ENCODE results near the gene ST7L.
"Not testable (repeated sequence)": the region's sequence is repeated elsewhere in the genome, so short reads cannot be mapped to it uniquely, and the experiment has no call there.

ST7L gene

GRCh38 chr1:112618721-112619517, at the start of gene ST7L:
TSS of gene ST7L (minus strand) at chr1:112619141. CDS start at chr1:112619113, 28 bp downstream.
- DNase-seq (ENCODE audit: low read depth in 2 of 3, low spot score in 2 of 3), result peak; percentile 31 to 51 (median 42)

GRCh38 chr1:112666946-112667345, 48.0 kb upstream of the ST7L start:
- no peak for DNase-seq (ENCODE audit: low read depth in 2 of 3, low spot score in 2 of 3)

- no peak for DNase-seq (ENCODE audit: low read depth in 2 of 3, low spot score in 2 of 3)
These were observed 46.9 kb upstream of the ST7L start for GRCh38 chr1:112665857-112666256.

- no peak for DNase-seq (ENCODE audit: low read depth in 2 of 3, low spot score in 2 of 3)
These were observed 32.3 kb upstream of the ST7L start for GRCh38 chr1:112651205-112651604.

- DNase-seq (ENCODE audit: low read depth in 2 of 3, low spot score in 2 of 3), result no peak
These were observed 27.3 kb upstream of the ST7L start for GRCh38 chr1:112646225-112646624.

GRCh38 chr1:112643080-112643479, 24.1 kb upstream of the ST7L start:
- no peak for DNase-seq (ENCODE audit: low read depth in 2 of 3, low spot score in 2 of 3)

- not testable (repeated sequence) for DNase-seq (ENCODE audit: low read depth in 2 of 3, low spot score in 2 of 3)
These were observed 21.5 kb upstream of the ST7L start for GRCh38 chr1:112640437-112640836.

GRCh38 chr1:112638110-112638428, 19.1 kb upstream of the ST7L start:
- DNase-seq (ENCODE audit: low read depth in 2 of 3, low spot score in 2 of 3), result no peak

GRCh38 chr1:112637254-112638109, 18.5 kb upstream of the ST7L start:
- no peak for DNase-seq (ENCODE audit: low read depth in 2 of 3, low spot score in 2 of 3)

GRCh38 chr1:112636597-112637253, 17.8 kb upstream of the ST7L start:
- DNase-seq (ENCODE audit: low read depth in 2 of 3, low spot score in 2 of 3), result no peak

GRCh38 chr1:112636056-112636455, 17.1 kb upstream of the ST7L start:
- DNase-seq (ENCODE audit: low read depth in 2 of 3, low spot score in 2 of 3), result no peak

GRCh38 chr1:112634367-112634766, 15.4 kb upstream of the ST7L start:
- no peak for DNase-seq (ENCODE audit: low read depth in 2 of 3, low spot score in 2 of 3)

GRCh38 chr1:112633628-112634027, 14.7 kb upstream of the ST7L start:
- no peak for DNase-seq (ENCODE audit: low read depth in 2 of 3, low spot score in 2 of 3)

- no peak for DNase-seq (ENCODE audit: low read depth in 2 of 3, low spot score in 2 of 3)
These were observed 10.3 kb upstream of the ST7L start for GRCh38 chr1:112629256-112629655.

- DNase-seq (ENCODE audit: low read depth in 2 of 3, low spot score in 2 of 3), result no peak
These were observed 9.6 kb upstream of the ST7L start for GRCh38 chr1:112628516-112628915.

- DNase-seq (ENCODE audit: low read depth in 2 of 3, low spot score in 2 of 3), result no peak
These were observed 7.9 kb upstream of the ST7L start for GRCh38 chr1:112626887-112627286.

- no peak for DNase-seq (ENCODE audit: low read depth in 2 of 3, low spot score in 2 of 3)
These were observed 7.3 kb upstream of the ST7L start for GRCh38 chr1:112626193-112626592.

GRCh38 chr1:112625696-112626095, 6.8 kb upstream of the ST7L start:
- no peak for DNase-seq (ENCODE audit: low read depth in 2 of 3, low spot score in 2 of 3)

GRCh38 chr1:112624493-112624892, 5.6 kb upstream of the ST7L start:
- not testable (repeated sequence) for DNase-seq (ENCODE audit: low read depth in 2 of 3, low spot score in 2 of 3)

GRCh38 chr1:112620377-112620695, 1.4 kb upstream of the ST7L start:
- no peak for DNase-seq (ENCODE audit: low read depth in 2 of 3, low spot score in 2 of 3)

GRCh38 chr1:112619518-112620376, 806 bp upstream of the ST7L start, which contains the start of gene CAPZA1:
TSS of gene CAPZA1 (plus strand) at chr1:112619832. CDS start at chr1:112619845, 13 bp downstream.
- DNase-seq (ENCODE audit: low read depth in 2 of 3, low spot score in 2 of 3), result peak; percentile 71 to 86 (median 79)
